HG03342 (cell line): Measurements from ENCODE around the gene NPAS4.
"Not testable (repeated sequence)": the region's sequence is repeated elsewhere in the genome, so short reads cannot be mapped to it uniquely, and the experiment has no call there.

Source experiments
- ATAC-seq: cut with Tn5 transposase; IDR thresholded peaks from one replicate; pipeline ENCODE4 v1.9.1; 2021; ENCODE audit warnings: mild to moderate bottlenecking, moderate library complexity; ENCODE audit not compliant: unreplicated experiment

Gene NPAS4

GRCh38 chr11:66420671-66421476, at the start of gene NPAS4:
Gene NPAS4, plus strand, starts transcription at chr11:66421035. Its CDS starts 145 bp downstream, at chr11:66421180.
- no peak for ATAC-seq

- peak; percentile 70 for ATAC-seq
Observed at GRCh38 chr11:66371627-66372415, 49.0 kb upstream of the NPAS4 start, which contains the start of gene SLC29A2. Gene SLC29A2, minus strand, starts transcription at chr11:66371760. Its CDS starts 169 bp downstream, at chr11:66371591.

GRCh38 chr11:66373265-66373664, 47.6 kb upstream of the NPAS4 start:
- ATAC-seq = no peak

- ATAC-seq = not testable (repeated sequence)
Observed at GRCh38 chr11:66373690-66374287, 47.0 kb upstream of the NPAS4 start.

DNA sequence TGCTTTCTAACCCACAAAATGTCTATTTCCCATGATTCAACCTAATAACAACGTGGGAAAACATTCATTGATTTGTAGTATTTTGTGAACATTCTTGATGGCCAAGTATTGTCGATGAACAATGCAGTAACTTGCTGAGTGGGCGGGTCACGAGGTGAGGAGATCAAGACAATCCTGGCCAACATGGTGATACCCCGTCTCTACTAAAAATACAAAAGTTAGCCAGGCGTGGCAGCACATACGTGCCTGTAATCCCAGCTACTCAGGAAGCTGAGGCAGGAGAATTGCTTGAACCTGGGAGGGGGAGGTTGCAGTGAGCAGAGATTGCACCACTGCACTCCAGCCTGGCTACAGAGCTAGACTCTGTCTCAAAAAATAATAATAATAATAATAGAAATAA, 40.6 kb upstream of the NPAS4 start:
- not testable (repeated sequence) for ATAC-seq

- not testable (repeated sequence) for ATAC-seq
Observed at GRCh38 chr11:66384316-66384715, 36.5 kb upstream of the NPAS4 start.

- no peak for ATAC-seq
Observed at GRCh38 chr11:66386171-66387069, 34.4 kb upstream of the NPAS4 start.

DNA sequence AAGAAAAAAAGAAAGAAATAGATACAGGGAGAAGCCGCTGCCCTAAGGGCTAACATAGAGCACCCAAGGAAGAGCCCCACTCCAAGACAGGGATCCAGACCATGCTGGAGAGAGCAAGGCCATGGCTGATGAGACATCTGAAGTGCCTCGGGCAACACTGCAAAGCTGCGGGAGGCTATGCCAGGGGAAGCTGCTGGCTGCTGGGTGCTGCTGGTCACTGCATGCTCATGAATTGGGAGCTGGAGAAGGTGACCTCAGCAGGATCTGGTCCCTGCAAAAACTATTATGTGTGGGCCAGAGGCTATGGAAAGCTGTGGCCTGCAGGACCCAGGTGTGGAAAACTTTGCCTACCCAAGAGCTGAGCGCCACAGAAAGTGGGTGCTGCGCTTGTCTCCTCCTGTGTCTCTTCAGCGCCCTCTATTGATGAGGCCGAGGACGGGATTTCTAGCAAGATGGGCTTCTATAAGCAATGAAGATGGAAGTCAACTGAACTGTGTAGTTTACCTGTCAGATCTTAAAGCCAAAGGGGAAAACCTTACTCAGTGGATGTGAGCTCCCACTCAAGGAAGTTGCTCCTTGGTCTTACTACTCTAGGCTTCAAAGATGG, 32.0 kb upstream of the NPAS4 start:
- no peak for ATAC-seq

- no peak for ATAC-seq
Observed at GRCh38 chr11:66391322-66391721, 29.5 kb upstream of the NPAS4 start.

GRCh38 chr11:66393954-66394353, 26.9 kb upstream of the NPAS4 start:
- ATAC-seq = no peak

DNA sequence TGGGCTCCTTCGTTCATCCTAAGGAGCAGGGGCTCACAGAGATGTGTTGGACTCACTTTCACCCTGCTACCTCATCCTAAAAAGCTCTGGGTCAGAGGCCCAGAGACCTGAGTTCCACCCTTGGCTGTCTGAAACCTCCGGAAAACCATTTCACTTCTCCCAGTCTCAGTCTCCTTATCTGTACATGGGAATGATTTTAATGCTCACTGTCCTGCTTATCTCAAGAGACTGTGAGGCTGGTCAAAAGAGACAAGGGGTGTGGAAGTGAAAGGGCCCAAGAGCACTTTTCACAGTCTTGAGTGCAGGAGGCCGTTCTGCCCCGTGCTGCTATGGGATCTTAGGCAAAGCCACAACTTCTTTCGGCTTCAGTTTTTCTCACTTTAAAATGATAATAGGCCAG, 13.2 kb upstream of the NPAS4 start:
- no peak for ATAC-seq

- ATAC-seq = peak; percentile 78
Observed at GRCh38 chr11:66408488-66409214, 12.2 kb upstream of the NPAS4 start.

GRCh38 chr11:66409226-66409625, 11.6 kb upstream of the NPAS4 start:
- ATAC-seq = no peak

- ATAC-seq = no peak
Observed at GRCh38 chr11:66410191-66410590, 10.6 kb upstream of the NPAS4 start.

GRCh38 chr11:66411323-66411722, 9.5 kb upstream of the NPAS4 start:
- no peak for ATAC-seq

DNA sequence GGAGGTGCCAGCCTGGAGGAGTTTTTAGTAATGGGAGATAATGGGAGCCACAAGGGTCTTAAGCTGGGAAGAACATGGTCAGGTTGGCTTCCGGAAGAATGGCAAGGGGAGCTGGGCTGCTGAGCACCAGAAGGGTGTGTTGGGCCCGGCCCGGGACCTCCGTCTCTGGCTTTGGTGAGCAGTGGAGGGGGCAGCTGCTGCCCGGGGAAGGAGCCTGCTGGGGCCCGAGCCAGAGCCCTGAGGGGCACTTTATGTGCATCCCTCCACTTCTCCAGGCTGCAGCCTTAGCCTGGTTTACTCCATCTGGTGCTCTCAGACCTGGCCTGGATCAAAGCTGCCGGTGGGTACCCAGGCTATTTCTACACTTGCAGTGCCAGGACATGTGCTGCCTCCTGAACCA, 8.7 kb upstream of the NPAS4 start:
- ATAC-seq = no peak

DNA sequence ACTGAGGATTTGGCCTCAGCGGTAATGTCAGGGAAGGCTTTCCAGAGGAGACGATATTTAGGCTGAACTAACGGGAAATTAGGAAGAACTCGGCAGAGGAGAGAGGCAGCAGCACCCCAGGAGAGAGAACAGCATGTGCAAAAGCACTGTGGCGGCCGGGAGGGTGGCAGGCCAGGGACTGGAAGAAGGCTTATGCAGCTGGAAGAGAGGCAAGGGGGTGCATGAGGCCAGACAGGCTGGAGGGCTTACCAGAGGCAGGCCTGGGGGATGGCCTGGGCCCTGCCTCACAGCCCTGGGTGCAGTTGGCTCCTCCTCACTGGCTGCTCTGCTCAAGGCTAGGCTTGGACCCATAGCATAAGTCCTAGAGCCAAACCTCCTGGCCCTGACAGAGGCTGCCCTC, 7.7 kb upstream of the NPAS4 start:
- no peak for ATAC-seq

DNA sequence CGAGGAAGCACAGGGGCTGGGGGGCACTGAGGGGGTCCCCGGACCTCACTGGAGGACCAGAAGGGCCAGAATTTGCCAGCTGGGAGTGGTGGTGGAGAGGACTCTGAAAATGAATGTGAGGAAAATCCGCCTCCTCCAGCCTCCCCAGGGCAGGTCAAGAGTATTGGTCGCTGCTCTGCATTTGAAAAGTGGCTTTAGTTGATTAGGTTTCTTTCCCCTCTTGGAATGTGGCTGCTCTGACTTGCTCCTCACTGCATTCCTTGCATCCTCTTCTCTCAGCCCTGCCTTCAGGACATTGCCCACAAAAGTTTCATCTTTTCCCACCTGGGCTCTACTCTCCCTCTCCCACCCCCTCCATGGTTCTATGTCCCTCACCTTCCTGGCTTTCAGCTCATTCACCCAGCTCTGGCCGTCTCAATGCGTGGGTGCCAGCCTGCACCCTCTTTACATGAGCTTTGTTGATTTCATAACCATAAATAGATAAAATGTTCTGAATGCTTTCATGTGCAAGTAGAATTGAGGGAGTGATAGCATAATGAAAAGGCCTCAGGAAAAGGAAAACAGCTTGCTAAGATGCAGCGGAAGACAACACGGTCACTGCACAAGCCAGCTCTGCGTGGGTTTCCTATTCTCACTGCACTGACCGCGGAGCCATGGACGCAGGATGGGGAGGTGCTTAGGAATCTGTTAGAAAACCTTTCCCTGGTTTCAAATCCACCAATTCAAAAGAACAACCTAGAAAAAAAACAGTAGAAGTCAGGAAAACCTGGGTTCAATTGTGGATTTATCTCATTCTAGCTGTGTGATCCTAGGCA, 6.5 kb upstream of the NPAS4 start:
- no peak for ATAC-seq

GRCh38 chr11:66415423-66415822, 5.4 kb upstream of the NPAS4 start:
- ATAC-seq = no peak
